Endothelial cell of umbilical vein (primary cell): ENCODE results near the gene RAD1. TPM values are rescaled to one million over a fixed set of nuclear protein-coding genes. Genes with fewer than 3 reads are reported as not detected.

Source experiments
- BruUV-seq: library from RNA; stranded (reverse); fragments of 400-500 nt; replicated peaks from 2 replicates; lab custom pipeline; 2021; lab: Mats Ljungman, UMichigan
- CTCF ChIA-PET: fragments of 300-600, 350-600 bp; sonication (Branson Sonifier 250); formaldehyde crosslinking; loops from one replicate; lab custom pipeline; 2021; ENCODE audit warnings: antibody characterized with exemption, inconsistent platforms; lab: Charles Lee
- POLR2A ChIA-PET: fragments of 300-600, 350-600 bp; sonication (Branson Sonifier 250); formaldehyde crosslinking; loops from one replicate; lab custom pipeline; 2021; ENCODE audit warnings: antibody characterized with exemption, inconsistent platforms; lab: Charles Lee
- DNase-seq: peaks from one replicate; pipeline ENCODE4 v3.0.0-alpha.2; 2011; ENCODE audit warnings: low read depth, low spot score
- FAIRE-seq: peaks from 2 replicates; lab custom pipeline; 2011; peaks lifted over from hg19 to GRCh38; lab: Jason Lieb, UNC
- H2AFZ ChIP-seq: 2 replicates; pipeline ENCODE4 v1.6.0; 2012; ENCODE audit warnings: low read depth, low read length, control low read depth, inconsistent platforms
- H3K27ac ChIP-seq: 2 replicates; pipeline ENCODE4 v1.5.1; 2011; ENCODE audit warnings: low read depth, mild to moderate bottlenecking, control low read depth, low read length, moderate library complexity; ENCODE audit not compliant: insufficient read depth
- H3K27me3 ChIP-seq, 2 experiments: 2 replicates each; pipeline versions ENCODE4 v1.6.0 to v1.6.1; 2011; ENCODE audit warnings: low read length in 2 of 2, mixed read lengths in 1 of 2; ENCODE audit not compliant: control insufficient read depth in 2 of 2, insufficient read depth in 2 of 2
- H3K36me3 ChIP-seq, 2 experiments: 2 replicates in 1 of 2; 3 replicates in 1 of 2; pipeline ENCODE4 v1.5.1; 2011; ENCODE audit warnings: low read length in 2 of 2, mild to moderate bottlenecking in 1 of 2, moderate library complexity in 1 of 2; ENCODE audit not compliant: control insufficient read depth in 2 of 2, insufficient read depth in 2 of 2; ENCODE audit errors: extremely low read depth in 1 of 2
- H3K4me1 ChIP-seq: 3 replicates; pipeline ENCODE4 v1.5.1; 2011; ENCODE audit warnings: mild to moderate bottlenecking, low read length; ENCODE audit not compliant: control insufficient read depth, insufficient read depth; ENCODE audit errors: extremely low read depth
- H3K4me2 ChIP-seq: 2 replicates; pipeline ENCODE4 v1.6.1; 2011; ENCODE audit warnings: low read length, control low read depth, mixed read lengths; ENCODE audit not compliant: insufficient read depth
- H3K4me3 ChIP-seq, 3 experiments: fragments of 200-600 bp in 1 of 3; sonication (generic), shearing (Covaris generic) in 1 of 3; replicated peaks in 1 of 3; 2 replicates each; pipeline ENCODE4 v1.5.1; 2011 to 2016; ENCODE audit warnings: control low read depth in 3 of 3, low read length in 3 of 3, mild to moderate bottlenecking in 2 of 3, inconsistent platforms in 1 of 3, low read depth in 1 of 3, moderate library complexity in 1 of 3; ENCODE audit not compliant: insufficient read depth in 1 of 3
- H3K79me2 ChIP-seq: 2 replicates; pipeline ENCODE4 v1.6.0; 2012; ENCODE audit warnings: low read length, inconsistent platforms; ENCODE audit not compliant: control insufficient read depth, insufficient read depth
- H3K9ac ChIP-seq: replicated peaks from 2 replicates; pipeline ENCODE3; 2011; ENCODE audit warnings: low read length, control low read depth; ENCODE audit not compliant: insufficient read depth; ENCODE audit errors: extremely low read depth
- H3K9me1 ChIP-seq: replicated peaks from 3 replicates; pipeline ENCODE4 v1.6.0; 2011; ENCODE audit warnings: mild to moderate bottlenecking, low read length; ENCODE audit not compliant: control insufficient read depth, insufficient read depth; ENCODE audit errors: extremely low read depth
- H3K9me3 ChIP-seq: replicated peaks from 2 replicates; pipeline ENCODE4 v1.5.1; 2012; ENCODE audit warnings: low read length, inconsistent platforms; ENCODE audit not compliant: control insufficient read depth, insufficient read depth
- H4K20me1 ChIP-seq: replicated peaks from 2 replicates; pipeline ENCODE3; 2011; ENCODE audit warnings: mild to moderate bottlenecking, low read length; ENCODE audit not compliant: control insufficient read depth, insufficient read depth; ENCODE audit errors: extremely low read depth
- EZH2 ChIP-seq: IDR thresholded peaks from 2 replicates; pipeline ENCODE4 v1.6.1; 2012; ENCODE audit warnings: borderline replicate concordance, low read depth, mild to moderate bottlenecking, moderate library complexity, low read length, inconsistent platforms; ENCODE audit not compliant: severe bottlenecking
- FOS ChIP-seq: IDR thresholded peaks from 2 replicates; pipeline ENCODE4 v1.6.1; 2011; ENCODE audit warnings: mild to moderate bottlenecking, low read length, moderate library complexity, borderline replicate concordance; ENCODE audit not compliant: insufficient read depth
- GATA2 ChIP-seq: IDR thresholded peaks from 2 replicates; pipeline ENCODE4 v1.7.0; 2011; ENCODE audit warnings: low read depth, mild to moderate bottlenecking, moderate library complexity, mixed read lengths, low read length; ENCODE audit not compliant: insufficient read length, insufficient read depth
- JUN ChIP-seq: IDR thresholded peaks from 2 replicates; pipeline ENCODE4 v1.6.1; 2011; ENCODE audit warnings: borderline replicate concordance, low read depth; ENCODE audit not compliant: insufficient read length, insufficient read depth
- MYC ChIP-seq: IDR thresholded peaks from one replicate; pipeline ENCODE4 v1.6.1; 2011; ENCODE audit warnings: mild to moderate bottlenecking, low read depth, low read length
- POLR2A ChIP-seq: IDR thresholded peaks from 2 replicates; pipeline ENCODE4 v1.6.1; 2012; ENCODE audit warnings: low read depth, mild to moderate bottlenecking, control low read depth, low read length
- POLR2AphosphoS5 ChIP-seq: IDR thresholded peaks from 2 replicates; pipeline ENCODE4 v1.6.1; 2012; ENCODE audit warnings: low read depth, mild to moderate bottlenecking, control low read depth, low read length, moderate library complexity; ENCODE audit not compliant: insufficient read depth
- dilution Hi-C: fragments of 300-500 bp; cut with MboI; formaldehyde crosslinking; loops from one replicate; pipeline ENCODE4 v1.15.0; 2019; ENCODE audit warnings: low sequenced_read_pairs; ENCODE audit not compliant: extremely low pct_ligation_motif_present
- intact Hi-C: fragments of 100-400 bp; cut with micrococcal nuclease; formaldehyde crosslinking; loops from one replicate; pipeline ENCODE4 v1.10.0; 2022
- polyA plus RNA-seq, 4 experiments: library from polyadenylated mRNA; depleted of rRNA in 3 of 4; stranded (reverse) in 3 of 4; unstranded in 1 of 4; fragments of >200 nt; gene quantifications; 2 replicates each; pipeline versions ENCODE4 v1.2.1 to v1.2.3, GENCODE V29; 2011 to 2012; ENCODE audit warnings: missing spikeins in 1 of 4
- total RNA-seq: library from RNA; stranded (reverse); gene quantifications from 2 replicates; pipeline ENCODE4 v1.2.3, GENCODE V29; 2021
- TF ChIP-seq, protein P1 (sequence below), 2 donors: IDR thresholded peaks; 1 replicate in 1 of 2; 2 replicates in 1 of 2; pipeline ENCODE4 v1.5.1; 2011; ENCODE audit warnings: low read length in 2 of 2, mild to moderate bottlenecking in 2 of 2, moderate library complexity in 2 of 2, control low read depth in 1 of 2, inconsistent platforms in 1 of 2, low read depth in 1 of 2; ENCODE audit not compliant: insufficient read depth in 1 of 2; ENCODE audit errors: extremely low read depth in 1 of 2
- TF ChIP-seq, protein P2 (sequence below): IDR thresholded peaks from 2 replicates; pipeline ENCODE4 v1.6.1; 2011; ENCODE audit not compliant: insufficient read depth, insufficient read length

The RAD1 gene
- total and polyA plus RNA-seq, 2 donors (not counting 3 experiments of a cell fraction or from before 2014, with no cell fraction given), result 10.7 to 22.2 TPM

DNA sequence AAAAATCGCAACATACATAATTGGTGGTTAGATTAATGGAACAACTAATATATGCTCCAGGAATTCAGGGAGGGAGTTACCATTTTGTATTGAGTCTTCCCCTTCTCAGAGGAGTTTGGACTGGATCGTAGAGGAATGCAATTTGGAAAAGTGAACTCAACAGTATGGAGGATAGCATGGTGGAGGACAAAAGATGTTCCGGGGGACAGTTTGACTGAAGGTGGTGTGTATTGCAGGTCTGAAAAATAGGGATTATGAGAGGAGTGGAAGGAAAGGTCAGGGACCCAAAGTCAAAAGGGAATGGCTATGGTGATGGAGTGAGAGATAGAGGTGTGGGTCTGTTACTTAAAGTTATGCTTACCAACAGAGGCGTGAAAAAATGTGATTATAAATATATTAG is 15.6 kb upstream of the RAD1 start:
- Histone ChIP-seq H3K4me2 (peak overlapping the region; percentile 99), H3K9me1 (no peaks in the 10 kb centered on the region), H2AFZ (no peak overlapping the region), H3K4me1 (peaks cover 22% of the 10 kb centered on the region), H3K27ac (peak overlapping the region; percentile 39), H4K20me1 (no peaks in the 10 kb centered on the region), H3K36me3 (peaks cover 0 to 3% of the 10 kb centered on the region in 2 experiments), H3K27me3 (no peaks in the 10 kb centered on the region), H3K9ac (peak overlapping the region; percentile 86), H3K9me3 (no peaks in the 10 kb centered on the region), H3K79me2 (peaks cover 41% of the 10 kb centered on the region), H3K4me3 (peak overlapping the region; percentile 10 to 98 (median 97))
- intact Hi-C loops (loop anchor here (2.0 kb wide), 1 partner anchor 922 kb away; the partner anchor contains the start of gene AMACR), dilution Hi-C loops (no loop called here)
- DNase-seq (no peak), FAIRE-seq (no peak)
- BruUV-seq, result no TSS peak
- TF ChIP-seq EZH2 (no peak), POLR2AphosphoS5 (no peak), JUN (no peak), POLR2A (no peak), MYC (no peak), GATA2 (no peak), FOS (no peak)
- TF ChIP-seq, protein P1, sequence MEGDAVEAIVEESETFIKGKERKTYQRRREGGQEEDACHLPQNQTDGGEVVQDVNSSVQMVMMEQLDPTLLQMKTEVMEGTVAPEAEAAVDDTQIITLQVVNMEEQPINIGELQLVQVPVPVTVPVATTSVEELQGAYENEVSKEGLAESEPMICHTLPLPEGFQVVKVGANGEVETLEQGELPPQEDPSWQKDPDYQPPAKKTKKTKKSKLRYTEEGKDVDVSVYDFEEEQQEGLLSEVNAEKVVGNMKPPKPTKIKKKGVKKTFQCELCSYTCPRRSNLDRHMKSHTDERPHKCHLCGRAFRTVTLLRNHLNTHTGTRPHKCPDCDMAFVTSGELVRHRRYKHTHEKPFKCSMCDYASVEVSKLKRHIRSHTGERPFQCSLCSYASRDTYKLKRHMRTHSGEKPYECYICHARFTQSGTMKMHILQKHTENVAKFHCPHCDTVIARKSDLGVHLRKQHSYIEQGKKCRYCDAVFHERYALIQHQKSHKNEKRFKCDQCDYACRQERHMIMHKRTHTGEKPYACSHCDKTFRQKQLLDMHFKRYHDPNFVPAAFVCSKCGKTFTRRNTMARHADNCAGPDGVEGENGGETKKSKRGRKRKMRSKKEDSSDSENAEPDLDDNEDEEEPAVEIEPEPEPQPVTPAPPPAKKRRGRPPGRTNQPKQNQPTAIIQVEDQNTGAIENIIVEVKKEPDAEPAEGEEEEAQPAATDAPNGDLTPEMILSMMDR (IDR thresholded peaks at IDR 0.05; ENCODE audit: extremely low read depth in 1 of 2, insufficient read depth in 1 of 2, low read depth in 1 of 2, low read length in 2 of 2), result no peak
- TF ChIP-seq, protein P2, sequence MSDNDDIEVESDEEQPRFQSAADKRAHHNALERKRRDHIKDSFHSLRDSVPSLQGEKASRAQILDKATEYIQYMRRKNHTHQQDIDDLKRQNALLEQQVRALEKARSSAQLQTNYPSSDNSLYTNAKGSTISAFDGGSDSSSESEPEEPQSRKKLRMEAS, result no peak
- ChIA-PET POLR2A (no interaction called here), CTCF (interaction anchor here (1.2 to 2.5 kb wide), 6 partner anchors 16 to 996 kb away, joined by 3 to 15 read pairs (median 6); partner anchors contain the start of genes BRIX1 and RAD1)
